ENCODE results near the gene SERPINB6. TPM values are rescaled to one million over a fixed set of nuclear protein-coding genes. Genes with fewer than 3 reads are reported as not detected.

The SERPINB6 gene
- total and polyA plus RNA-seq, 2 of the 4 experiments (the other 2 are of a cell fraction): 37.1 to 91.1 TPM

- no peak overlapping the region for H2AK5ac ChIP-seq (ENCODE audit: low read depth, low read length)
Observed at GRCh38 chr6:2945153-2945452, 26.3 kb downstream of the SERPINB6 start.

More at GRCh38 chr6:2945153-2945452, 26.3 kb downstream of the SERPINB6 start:
- H2BK15ac ChIP-seq (ENCODE audit: low read depth, low read length): no peak overlapping the region
- no peak overlapping the region for H2BK5ac ChIP-seq (ENCODE audit: low read depth, low read length, poor library complexity, severe bottlenecking)
- no peak overlapping the region for H4K8ac ChIP-seq (ENCODE audit: low read depth in 2 of 2, low read length in 2 of 2)
- 100% methylated on average over 3 of the region's 8 CpGs; no CpG with 5 or more reads in 1 of the 2 experiments for whole genome bisulfite sequencing, 2 experiments (ENCODE audit: extremely low coverage in 2 of 2, insufficient read length in 1 of 2)
- no peak overlapping the region for H3K4me3 ChIP-seq (ENCODE audit: insufficient read depth, low read depth, low read length)
- no peak overlapping the region for H3K14ac ChIP-seq (replicated peaks; ENCODE audit: low read depth, low read length)
- H4K91ac ChIP-seq (ENCODE audit: insufficient read depth, low read depth, low read length): no peak overlapping the region
- no peaks in the 10 kb centered on the region for H3K9me3 ChIP-seq (ENCODE audit: control insufficient read depth, insufficient read depth, low read length)
- dilution Hi-C loops (cut with HindIII; ENCODE audit: low sequenced_read_pairs, unreplicated experiment): no loop called here
- in situ Hi-C loops (cut with MboI; ENCODE audit: low sequenced_read_pairs): no loop called here
- H2AK9ac ChIP-seq (replicated peaks; ENCODE audit: low read depth, low read length, poor library complexity): no peak overlapping the region
- no peaks in the 10 kb centered on the region for H3K27me3 ChIP-seq (ENCODE audit: control insufficient read depth, insufficient read depth, low read length)
- no peaks in the 10 kb centered on the region for H3K4me1 ChIP-seq (ENCODE audit: control insufficient read depth, insufficient read depth, low read length)
- peaks cover 27% of the 10 kb centered on the region for H3K36me3 ChIP-seq (ENCODE audit: control insufficient read depth, insufficient read depth, low read length)
- ChIA-PET CTCF (no interaction called here), POLR2A (ENCODE audit: unreplicated experiment) (no interaction called here)
- no peak overlapping the region for H2BK20ac ChIP-seq (ENCODE audit: low read depth, low read length)
- no peak for TF ChIP-seq CEBPB (IDR thresholded peaks at IDR 0.05; ENCODE audit: low read depth, low read length)
- no peak for TF ChIP-seq CTCF (conservative IDR thresholded peaks at IDR 0.05; ENCODE audit: low read depth, low read length)
- no peak for TF ChIP-seq CHD1 (IDR thresholded peaks at IDR 0.05; ENCODE audit: low read depth, low read length)
- TF ChIP-seq MXI1 (IDR thresholded peaks at IDR 0.05; ENCODE audit: borderline replicate concordance, low read depth, low read length): no peak
- TF ChIP-seq RFX5 (IDR thresholded peaks at IDR 0.05; ENCODE audit: low read depth, low read length): no peak
- no peak for TF ChIP-seq FOS (IDR thresholded peaks at IDR 0.05; ENCODE audit: low read depth, low read length)
- TF ChIP-seq BHLHE40 (IDR thresholded peaks at IDR 0.05; ENCODE audit: low read depth, low read length): no peak
- no peak for TF ChIP-seq POLR2A (IDR thresholded peaks at IDR 0.05; ENCODE audit: low read depth, low read length)
- TF ChIP-seq, protein P1, sequence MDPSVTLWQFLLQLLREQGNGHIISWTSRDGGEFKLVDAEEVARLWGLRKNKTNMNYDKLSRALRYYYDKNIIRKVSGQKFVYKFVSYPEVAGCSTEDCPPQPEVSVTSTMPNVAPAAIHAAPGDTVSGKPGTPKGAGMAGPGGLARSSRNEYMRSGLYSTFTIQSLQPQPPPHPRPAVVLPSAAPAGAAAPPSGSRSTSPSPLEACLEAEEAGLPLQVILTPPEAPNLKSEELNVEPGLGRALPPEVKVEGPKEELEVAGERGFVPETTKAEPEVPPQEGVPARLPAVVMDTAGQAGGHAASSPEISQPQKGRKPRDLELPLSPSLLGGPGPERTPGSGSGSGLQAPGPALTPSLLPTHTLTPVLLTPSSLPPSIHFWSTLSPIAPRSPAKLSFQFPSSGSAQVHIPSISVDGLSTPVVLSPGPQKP (IDR thresholded peaks at IDR 0.05; ENCODE audit: borderline replicate concordance, low read depth, low read length): no peak
- TF ChIP-seq SMC3 (IDR thresholded peaks at IDR 0.05; ENCODE audit: low read depth, low read length): no peak
- no peak for TF ChIP-seq MAZ (IDR thresholded peaks at IDR 0.05; ENCODE audit: borderline replicate concordance, low read depth, low read length)
- TF ChIP-seq RAD21 (IDR thresholded peaks at IDR 0.05; ENCODE audit: low read length): no peak
- TF ChIP-seq RCOR1 (IDR thresholded peaks at IDR 0.05; ENCODE audit: insufficient replicate concordance, low read length): no peak
- TF ChIP-seq NFE2L2 (IDR thresholded peaks at IDR 0.05; ENCODE audit: low read depth, low read length): no peak
- H3K56ac ChIP-seq (ENCODE audit: extremely low read depth, insufficient read depth, low read length): no peak overlapping the region
- ATAC-seq (ENCODE audit: low read depth) (no peak), DNase-seq (no peak)
- no peak overlapping the region for H3K9ac ChIP-seq (ENCODE audit: low read depth, low read length)
- no peak overlapping the region for H3K23ac ChIP-seq (ENCODE audit: low read depth, low read length)
- H3K4ac ChIP-seq (ENCODE audit: low read depth, low read length): no peak overlapping the region
- no peak overlapping the region for H3K18ac ChIP-seq (ENCODE audit: low read depth, low read length)
- BruUV-seq (replicated peaks): no TSS peak
- peaks cover 6% of the 10 kb centered on the region; the same call in 1 of the 2 replicates for H3K9me1 ChIP-seq (ENCODE audit: insufficient read depth, low read length)
- no peak overlapping the region for H2AFZ ChIP-seq (replicated peaks; ENCODE audit: low read length, poor library complexity)
- peaks cover 0 to 16% of the 10 kb centered on the region in 2 experiments; a peak in 2 of 4 replicates for H3K79me1 ChIP-seq (ENCODE audit: low read depth in 1 of 2, low read length in 2 of 2)
- no peak overlapping the region for H3K4me2 ChIP-seq (ENCODE audit: low read depth, low read length)
- intact Hi-C loops (cut with micrococcal nuclease): no loop called here
- no peak overlapping the region for H4K5ac ChIP-seq (ENCODE audit: low read depth, low read length)
- no peak overlapping the region for H3K27ac ChIP-seq (ENCODE audit: insufficient read depth, low read length)
- no peaks in the 10 kb centered on the region for H4K20me1 ChIP-seq (ENCODE audit: insufficient read depth, low read length)
- no peak overlapping the region for H2BK120ac ChIP-seq (ENCODE audit: low read depth, low read length)
